Measurements from ENCODE around the gene C1QTNF4. TPM values are rescaled to one million over a fixed set of nuclear protein-coding genes. Genes with fewer than 3 reads are reported as not detected.
A peak's percentile ranks its signal among the peaks of the same experiment; 100 is the strongest.

C1QTNF4 gene
- total RNA-seq, 1 experiment from 2014 or later = 5.7 TPM

GRCh38 chr11:47592970-47593369 lies 1.2 kb downstream of the C1QTNF4 start:
- peak overlapping the region; percentile 73 to 93 for H3K4me3 Mint-ChIP-seq
- H3K4me2 ChIP-seq (ENCODE audit: insufficient read depth, insufficient read length, low read length) = peak overlapping the region; percentile 89
- H2BK20ac ChIP-seq (ENCODE audit: low read depth, low read length, poor library complexity, severe bottlenecking) = no peak overlapping the region
- H4K20me1 ChIP-seq (ENCODE audit: control insufficient read depth, insufficient read depth, insufficient read length) = no peaks in the 10 kb centered on the region
- H3K4me1 ChIP-seq (ENCODE audit: insufficient read depth, low read length) = no peaks in the 10 kb centered on the region
- H2BK5ac ChIP-seq (ENCODE audit: insufficient read length, low read length) = no peak overlapping the region
- TF ChIP-seq, protein P1, sequence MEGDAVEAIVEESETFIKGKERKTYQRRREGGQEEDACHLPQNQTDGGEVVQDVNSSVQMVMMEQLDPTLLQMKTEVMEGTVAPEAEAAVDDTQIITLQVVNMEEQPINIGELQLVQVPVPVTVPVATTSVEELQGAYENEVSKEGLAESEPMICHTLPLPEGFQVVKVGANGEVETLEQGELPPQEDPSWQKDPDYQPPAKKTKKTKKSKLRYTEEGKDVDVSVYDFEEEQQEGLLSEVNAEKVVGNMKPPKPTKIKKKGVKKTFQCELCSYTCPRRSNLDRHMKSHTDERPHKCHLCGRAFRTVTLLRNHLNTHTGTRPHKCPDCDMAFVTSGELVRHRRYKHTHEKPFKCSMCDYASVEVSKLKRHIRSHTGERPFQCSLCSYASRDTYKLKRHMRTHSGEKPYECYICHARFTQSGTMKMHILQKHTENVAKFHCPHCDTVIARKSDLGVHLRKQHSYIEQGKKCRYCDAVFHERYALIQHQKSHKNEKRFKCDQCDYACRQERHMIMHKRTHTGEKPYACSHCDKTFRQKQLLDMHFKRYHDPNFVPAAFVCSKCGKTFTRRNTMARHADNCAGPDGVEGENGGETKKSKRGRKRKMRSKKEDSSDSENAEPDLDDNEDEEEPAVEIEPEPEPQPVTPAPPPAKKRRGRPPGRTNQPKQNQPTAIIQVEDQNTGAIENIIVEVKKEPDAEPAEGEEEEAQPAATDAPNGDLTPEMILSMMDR (conservative IDR thresholded peaks at IDR 0.05) = no peak
- peaks cover 41% of the 10 kb centered on the region for H3K27me3 Mint-ChIP-seq (ENCODE audit: low read depth)
- H3K14ac ChIP-seq (ENCODE audit: insufficient read depth, low read length) = no peak overlapping the region
- H3K4ac ChIP-seq (ENCODE audit: low read depth, low read length) = no peak overlapping the region
- no peak overlapping the region for H2BK120ac ChIP-seq (ENCODE audit: low read depth, low read length, poor library complexity, severe bottlenecking)
- no peak overlapping the region for H4K91ac ChIP-seq (ENCODE audit: insufficient read length, low read depth, low read length)
- H3K18ac ChIP-seq (ENCODE audit: insufficient read length, low read depth, low read length) = no peak overlapping the region
- H2AK5ac ChIP-seq (ENCODE audit: insufficient read length, low read length) = no peak overlapping the region
- no peak overlapping the region for H3K9ac ChIP-seq (ENCODE audit: extremely low read depth, insufficient read length, low read length)
- H3K56ac ChIP-seq (ENCODE audit: insufficient read length, low read depth, low read length) = no peak overlapping the region
- H3K79me1 ChIP-seq (ENCODE audit: insufficient read depth, low read depth, low read length, poor library complexity, severe bottlenecking) = no peaks in the 10 kb centered on the region
- no peaks in the 10 kb centered on the region for H3K9me3 Mint-ChIP-seq
- no peak for DNase-seq
- H3K23ac ChIP-seq (ENCODE audit: insufficient read length, low read depth, low read length) = no peak overlapping the region
- no peak overlapping the region for H3K27ac Mint-ChIP-seq
- peaks cover 10% of the 10 kb centered on the region; the same call in 1 of the 2 replicates for H3K27me3 ChIP-seq (ENCODE audit: insufficient read depth, low read length)
- WGBS (ENCODE audit: extremely low coverage, insufficient read length, low lambda C conversion rate) = no CpG with 5 or more reads among the region's 2 CpGs
- H3T11ph ChIP-seq (ENCODE audit: low read length) = no peak overlapping the region
- H3K4me1 Mint-ChIP-seq = peaks cover 14 to 22% of the 10 kb centered on the region in 2 experiments
- no peak overlapping the region for H4K5ac ChIP-seq (ENCODE audit: insufficient read length, low read depth, low read length)
- no peak overlapping the region for H4K8ac ChIP-seq (replicated peaks; ENCODE audit: insufficient read length, low read depth, low read length)
- H3K27ac ChIP-seq (ENCODE audit: insufficient read length, low read depth, low read length) = no peak overlapping the region
- H3K36me3 Mint-ChIP-seq (ENCODE audit: insufficient read depth in 1 of 3, low read depth in 3 of 3) = no peaks in the 10 kb centered on the region
- H3K79me2 ChIP-seq (ENCODE audit: insufficient read depth, low read length) = no peaks in the 10 kb centered on the region
- H2BK15ac ChIP-seq (ENCODE audit: low read depth, low read length) = no peak overlapping the region
- no peak overlapping the region for H2BK12ac ChIP-seq (ENCODE audit: insufficient read length, low read depth, low read length)
- H2AFZ ChIP-seq (ENCODE audit: low read length) = no peak overlapping the region
- no peaks in the 10 kb centered on the region for H3K9me3 ChIP-seq (ENCODE audit: control insufficient read depth, low read depth, low read length)
- peaks cover 13% of the 10 kb centered on the region for H3K23me2 ChIP-seq (ENCODE audit: insufficient read length, low read depth, low read length, poor library complexity, severe bottlenecking)

Measured in H9 (cell line).